ENCODE results near the gene B4GALNT2. TPM values are rescaled to one million over a fixed set of nuclear protein-coding genes. Genes with fewer than 3 reads are reported as not detected.

B4GALNT2 gene
- total and polyA plus RNA-seq, 2 of the 13 experiments (the other 11 are each of a cell fraction or from before 2014, with no cell fraction given), result not detected

DNA sequence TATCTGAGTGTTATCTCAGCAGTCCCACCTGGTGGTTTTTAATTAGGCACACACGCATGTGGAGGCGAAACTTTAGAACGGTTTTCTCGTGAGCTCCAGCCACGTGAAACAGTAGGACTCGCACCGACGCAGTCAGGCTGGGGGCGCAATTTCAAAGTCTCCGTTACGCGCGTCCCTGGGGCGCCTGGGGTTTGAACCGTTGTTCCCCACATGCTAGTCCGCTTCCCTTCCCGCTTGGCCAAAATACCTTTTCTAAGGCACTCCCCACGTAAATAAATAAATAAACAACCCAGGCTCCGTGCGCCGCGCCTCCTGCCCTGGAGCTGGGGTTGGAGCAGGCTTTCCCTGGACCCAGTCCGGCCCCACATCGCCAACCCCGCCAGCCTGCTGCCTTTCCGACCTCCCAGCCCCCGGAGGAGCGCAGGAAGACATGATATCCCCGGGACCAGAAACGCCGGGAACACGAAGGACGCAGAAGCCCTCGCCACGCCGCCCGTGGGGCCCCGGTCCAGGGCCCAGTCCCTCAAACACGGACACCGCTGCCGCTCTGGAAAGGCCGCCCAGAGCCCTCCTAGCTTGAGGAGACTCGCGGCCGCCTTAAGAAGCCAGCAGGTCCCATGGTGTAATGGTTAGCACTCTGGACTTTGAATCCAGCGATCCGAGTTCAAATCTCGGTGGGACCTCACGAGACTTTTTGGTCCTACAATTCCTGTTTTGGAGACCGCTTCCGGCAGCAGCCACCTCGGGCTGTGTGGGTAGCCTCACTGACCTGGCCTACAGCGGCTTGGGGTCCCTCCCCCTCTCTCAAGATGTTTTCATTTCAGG lies 59.6 kb downstream of the B4GALNT2 start (continued):
- TF ChIP-seq ZNF142 (CRISPR knock-in tag; IDR thresholded peaks at IDR 0.05) (peak; percentile 83), TFDP1 (CRISPR knock-in tag; IDR thresholded peaks at IDR 0.05; ENCODE audit: borderline replicate concordance) (peak; percentile 97), RARG (CRISPR knock-in tag; IDR thresholded peaks at IDR 0.05; ENCODE audit: low read depth) (no peak; the same call in 1 of the 2 replicates), TRAFD1 (CRISPR knock-in tag; IDR thresholded peaks at IDR 0.05; ENCODE audit: borderline replicate concordance) (peak; percentile 92; the same call in 1 of the 2 replicates), EP300 (IDR thresholded peaks at IDR 0.05; ENCODE audit: low read depth in 2 of 2, low read length in 2 of 2) (peak in 1 of 2 experiments; percentile 28; a peak in 1 of 4 replicates), EP300 (CRISPR knock-in tag; IDR thresholded peaks at IDR 0.05; ENCODE audit: borderline replicate concordance) (peak; percentile 35), KDM3A (CRISPR knock-in tag; IDR thresholded peaks at IDR 0.05; ENCODE audit: low read depth) (peak; percentile 47), CCDC6 (CRISPR knock-in tag; IDR thresholded peaks at IDR 0.05) (peak; percentile 95; the same call in 1 of the 2 replicates), BRCA1 (CRISPR knock-in tag; IDR thresholded peaks at IDR 0.05) (peak; percentile 53; the same call in 1 of the 2 replicates), PLRG1 (conservative IDR thresholded peaks at IDR 0.05) (no peak), SMAD3 (CRISPR knock-in tag; IDR thresholded peaks at IDR 0.05) (peak; percentile 82), CHD4 (IDR thresholded peaks at IDR 0.05; ENCODE audit: borderline replicate concordance, low read length) (0 out of 2 replicates have a peak, but pooled peaks have one; percentile 7), TBX3 (IDR thresholded peaks at IDR 0.05; ENCODE audit: borderline replicate concordance) (0 out of 2 replicates have a peak, but pooled peaks have one; percentile 39), ZNF607 (CRISPR knock-in tag; IDR thresholded peaks at IDR 0.05; ENCODE audit: borderline replicate concordance) (peak; percentile 76), NFKBIZ (CRISPR knock-in tag; IDR thresholded peaks at IDR 0.05) (peak; percentile 33), MED13 (CRISPR knock-in tag; IDR thresholded peaks at IDR 0.05) (peak; percentile 90), YY1 (IDR thresholded peaks at IDR 0.05; ENCODE audit: insufficient read depth, insufficient replicate concordance, low read depth, low read length) (peak; percentile 63)
- TF ChIP-seq, protein P1, sequence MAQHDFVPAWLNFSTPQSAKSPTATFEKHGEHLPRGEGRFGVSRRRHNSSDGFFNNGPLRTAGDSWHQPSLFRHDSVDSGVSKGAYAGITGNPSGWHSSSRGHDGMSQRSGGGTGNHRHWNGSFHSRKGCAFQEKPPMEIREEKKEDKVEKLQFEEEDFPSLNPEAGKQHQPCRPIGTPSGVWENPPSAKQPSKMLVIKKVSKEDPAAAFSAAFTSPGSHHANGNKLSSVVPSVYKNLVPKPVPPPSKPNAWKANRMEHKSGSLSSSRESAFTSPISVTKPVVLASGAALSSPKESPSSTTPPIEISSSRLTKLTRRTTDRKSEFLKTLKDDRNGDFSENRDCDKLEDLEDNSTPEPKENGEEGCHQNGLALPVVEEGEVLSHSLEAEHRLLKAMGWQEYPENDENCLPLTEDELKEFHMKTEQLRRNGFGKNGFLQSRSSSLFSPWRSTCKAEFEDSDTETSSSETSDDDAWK (CRISPR knock-in tag; IDR thresholded peaks at IDR 0.05), result no peak
